DMS53 (cell line): ENCODE measurements around the gene STARD10.
"Not testable (repeated sequence)": the region's sequence is repeated elsewhere in the genome, so short reads cannot be mapped to it uniquely, and the experiment has no call there.

Experiments used
- DNase-seq: peaks from one replicate; lab custom pipeline; 2025; lab: John Stamatoyannopoulos, UW

The STARD10 gene

DNA sequence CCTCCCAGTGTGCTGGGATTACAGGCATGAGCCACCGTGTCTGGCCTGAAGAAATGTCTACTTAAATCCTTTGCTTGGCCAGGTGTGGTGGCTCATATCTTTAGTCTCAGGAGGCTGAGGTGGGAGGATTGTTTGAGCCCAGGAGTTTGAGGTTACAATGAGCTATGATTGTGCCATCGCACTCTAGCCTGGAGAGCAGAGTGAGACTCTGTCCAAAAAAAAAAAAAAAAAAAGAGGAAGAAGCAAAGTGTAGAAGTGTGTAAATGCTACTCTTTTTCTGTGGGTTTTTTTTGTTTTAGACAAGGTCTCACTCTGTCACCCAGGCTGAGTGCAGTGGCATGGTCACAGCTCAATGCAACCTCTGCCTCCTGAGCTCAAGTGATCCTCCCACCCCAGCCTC is 13.9 kb upstream of the STARD10 start:
- DNase-seq: no peak

DNA sequence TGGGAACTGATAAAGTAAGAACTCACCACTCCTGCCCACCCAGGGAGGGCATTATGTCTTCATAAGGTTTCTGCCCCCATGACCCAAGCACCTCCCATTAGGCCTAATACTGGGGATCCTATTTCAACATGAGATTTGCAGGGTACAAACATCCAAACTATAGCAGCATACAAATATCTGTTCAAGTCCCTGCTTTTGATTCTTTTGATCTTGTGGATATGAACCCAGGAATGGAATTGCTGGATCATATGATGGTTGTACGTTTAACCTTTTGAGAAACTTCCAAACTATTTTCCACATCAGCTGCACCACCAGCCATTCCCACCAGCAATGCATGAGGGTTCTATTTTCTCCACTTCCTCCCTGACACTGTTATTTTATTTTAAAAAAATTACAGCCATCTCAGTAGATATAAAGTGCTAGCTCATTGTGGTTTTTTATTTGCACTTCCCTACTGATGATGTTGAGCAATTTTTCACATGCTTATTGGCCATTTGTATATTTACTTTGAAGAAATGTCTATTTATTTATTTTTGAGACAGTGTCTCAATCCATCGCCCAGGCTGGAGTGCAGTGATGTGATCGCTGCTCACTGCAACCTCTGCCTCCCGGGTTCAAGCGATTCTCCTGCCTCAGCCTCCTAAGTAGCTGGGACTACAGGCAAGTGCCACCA is 13.3 kb upstream of the STARD10 start:
- peak; percentile 64 for DNase-seq

DNA sequence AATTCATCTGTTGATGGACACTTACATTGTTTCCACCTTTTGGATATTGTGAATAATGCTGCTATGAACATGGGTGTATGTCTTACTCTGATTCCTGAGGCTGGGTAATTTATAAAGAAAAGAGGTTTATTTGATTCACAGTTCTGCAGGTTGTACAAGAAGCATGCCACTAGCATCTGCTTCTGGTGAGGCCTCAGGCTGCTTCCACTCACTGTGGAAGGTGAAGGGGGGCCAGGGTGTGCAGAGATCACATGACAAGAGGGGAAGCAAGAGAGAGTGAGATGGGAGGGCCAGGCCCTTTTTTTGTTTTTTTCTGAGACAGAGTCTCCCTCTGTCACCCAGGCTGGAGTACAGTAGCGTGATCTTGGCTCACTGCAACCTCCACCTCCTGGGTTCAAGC is 12.5 kb upstream of the STARD10 start:
- DNase-seq: not testable (repeated sequence)

DNA sequence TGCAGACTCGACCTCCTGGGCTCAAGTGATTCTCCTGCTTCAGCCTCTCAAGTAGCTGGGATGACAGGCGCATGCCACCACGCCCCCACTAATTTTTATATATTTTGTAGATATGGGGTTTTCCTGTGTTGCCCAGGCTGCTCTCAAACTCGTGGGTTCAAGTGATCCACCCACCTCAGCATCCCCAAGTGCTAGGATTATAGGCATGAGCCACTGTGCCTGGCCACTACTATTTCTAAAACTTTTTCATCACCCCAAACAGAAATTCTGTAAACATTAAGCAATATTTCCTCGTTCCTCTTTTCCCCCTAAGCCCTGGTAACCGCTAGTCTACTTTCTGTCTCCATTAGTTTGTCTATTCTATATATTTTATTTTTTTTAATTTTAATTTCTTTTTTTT is 11.4 kb upstream of the STARD10 start:
- no peak for DNase-seq

DNA sequence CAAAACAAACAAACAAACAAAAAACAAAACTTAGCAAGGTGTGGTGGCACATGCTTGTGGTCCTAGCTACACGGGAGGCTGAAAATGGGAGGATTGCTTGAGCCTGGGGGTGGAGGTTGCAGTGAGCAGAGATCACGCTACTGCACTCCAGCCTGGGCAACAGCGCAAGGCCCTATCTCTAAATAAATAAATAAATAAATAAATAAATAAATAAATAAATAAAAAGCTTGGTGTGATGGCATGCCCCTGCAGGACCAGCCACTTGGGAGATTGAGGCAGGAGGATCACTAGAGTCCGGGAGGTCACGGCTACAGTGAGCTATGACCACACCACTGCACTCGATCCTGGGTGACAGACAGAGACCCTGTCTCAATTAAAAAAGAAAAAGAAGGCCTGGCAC is 9.0 kb upstream of the STARD10 start:
- no peak for DNase-seq

DNA sequence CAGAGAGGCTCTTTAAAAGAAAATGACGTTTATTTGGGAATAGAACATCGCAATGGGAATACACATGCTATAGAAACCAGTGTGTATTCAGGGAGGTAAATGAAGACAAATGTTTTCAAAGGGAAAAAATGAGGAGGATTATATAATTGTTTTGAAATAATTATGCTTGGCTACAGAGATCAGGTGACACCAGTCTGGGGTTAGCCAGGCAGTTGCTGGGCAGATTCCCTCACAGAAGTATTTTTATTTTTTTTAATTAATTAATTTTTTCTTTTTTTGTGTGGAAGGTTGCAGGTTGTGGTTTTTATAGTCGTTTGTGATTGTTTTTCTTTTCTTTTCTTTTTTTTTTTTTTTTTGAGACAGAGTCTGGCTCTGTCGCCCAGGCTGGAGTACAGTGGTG is 5.6 kb upstream of the STARD10 start:
- no peak for DNase-seq

DNA sequence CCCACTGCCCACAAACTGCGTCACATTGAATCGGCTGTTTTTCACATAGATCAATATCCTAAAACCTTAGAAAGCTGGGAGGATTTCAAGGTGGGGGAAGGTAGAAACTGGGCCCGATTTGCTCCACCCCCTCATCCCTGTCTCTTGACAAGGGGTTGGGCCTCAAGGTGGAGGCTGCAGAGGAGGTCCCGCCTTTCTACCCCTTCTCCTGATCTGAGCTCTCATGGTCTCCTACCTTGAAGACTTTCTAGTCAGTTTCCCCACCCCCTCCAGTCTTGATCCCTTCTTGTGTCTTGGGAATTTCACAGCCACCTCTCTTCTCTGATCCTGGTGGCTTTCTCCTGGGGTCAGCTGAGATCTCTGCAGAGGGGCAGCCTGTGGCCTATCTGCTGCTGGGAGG is 4.5 kb upstream of the STARD10 start:
- no peak for DNase-seq

DNA sequence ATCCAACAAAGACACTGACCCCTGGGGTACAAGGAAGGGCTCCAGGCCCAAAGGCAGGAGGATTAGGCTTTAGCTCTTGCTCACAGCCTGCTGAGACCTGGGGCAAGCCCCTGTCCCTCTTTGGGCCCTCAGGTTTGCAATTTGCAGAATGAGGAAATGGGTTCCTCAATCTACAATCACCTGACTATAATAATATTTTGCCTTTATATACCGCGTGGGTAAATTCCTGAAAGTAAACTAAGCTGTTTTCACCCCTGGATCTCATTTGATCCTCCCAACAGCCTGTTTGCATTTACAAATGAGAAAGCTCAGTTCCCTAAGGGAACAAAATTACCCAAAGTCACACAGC is 797 bp downstream of the STARD10 start:
- DNase-seq: no peak

DNA sequence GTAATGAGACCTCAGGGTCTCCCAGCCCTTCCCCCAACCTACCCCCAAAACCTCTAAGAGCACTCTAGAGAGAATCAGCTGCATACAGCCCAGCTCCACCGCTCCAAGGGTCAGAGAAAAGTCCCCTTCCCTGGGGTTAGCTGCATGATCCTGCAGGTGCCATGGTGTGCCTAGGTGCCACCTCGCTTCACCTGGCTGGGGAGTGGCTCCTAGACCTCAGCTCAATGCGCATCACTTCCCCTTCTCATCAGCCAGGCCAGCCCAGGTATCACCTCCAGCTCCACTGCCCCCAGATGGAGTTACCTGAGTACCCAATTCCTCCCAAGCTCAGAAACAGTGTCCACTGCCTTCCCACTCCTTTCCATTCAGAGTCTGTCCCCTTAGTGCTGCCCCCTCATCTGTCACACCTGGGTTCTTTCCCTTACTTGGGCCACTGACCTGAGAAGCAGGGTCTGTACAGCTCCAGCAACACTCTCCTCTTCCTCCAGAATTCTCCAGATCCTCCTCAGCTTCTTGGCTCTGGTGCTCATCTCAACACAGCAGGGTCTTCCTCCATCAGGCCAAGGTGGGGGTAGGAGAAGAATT is 1.3 kb downstream of the STARD10 start:
- peak; percentile 61 for DNase-seq

DNA sequence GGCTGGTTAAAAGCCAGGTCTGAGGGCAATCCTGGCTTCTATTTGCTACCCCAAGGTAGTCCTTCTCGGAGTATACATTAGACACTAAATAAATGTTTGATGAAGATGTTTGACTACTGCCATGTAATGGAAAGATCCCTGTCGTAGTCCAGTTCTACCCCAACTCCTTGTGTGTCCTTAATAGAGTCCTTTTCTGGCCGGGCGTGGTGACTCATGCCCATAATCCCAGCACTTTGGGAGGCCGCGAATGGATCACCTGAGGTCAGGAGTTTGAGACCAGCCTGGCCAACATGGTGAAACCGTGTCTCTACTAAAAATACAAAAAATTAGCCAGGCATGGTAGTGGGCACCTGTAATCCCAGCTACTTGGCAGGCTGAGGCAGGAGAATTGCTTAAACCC is 2.6 kb downstream of the STARD10 start:
- not testable (repeated sequence) for DNase-seq

DNA sequence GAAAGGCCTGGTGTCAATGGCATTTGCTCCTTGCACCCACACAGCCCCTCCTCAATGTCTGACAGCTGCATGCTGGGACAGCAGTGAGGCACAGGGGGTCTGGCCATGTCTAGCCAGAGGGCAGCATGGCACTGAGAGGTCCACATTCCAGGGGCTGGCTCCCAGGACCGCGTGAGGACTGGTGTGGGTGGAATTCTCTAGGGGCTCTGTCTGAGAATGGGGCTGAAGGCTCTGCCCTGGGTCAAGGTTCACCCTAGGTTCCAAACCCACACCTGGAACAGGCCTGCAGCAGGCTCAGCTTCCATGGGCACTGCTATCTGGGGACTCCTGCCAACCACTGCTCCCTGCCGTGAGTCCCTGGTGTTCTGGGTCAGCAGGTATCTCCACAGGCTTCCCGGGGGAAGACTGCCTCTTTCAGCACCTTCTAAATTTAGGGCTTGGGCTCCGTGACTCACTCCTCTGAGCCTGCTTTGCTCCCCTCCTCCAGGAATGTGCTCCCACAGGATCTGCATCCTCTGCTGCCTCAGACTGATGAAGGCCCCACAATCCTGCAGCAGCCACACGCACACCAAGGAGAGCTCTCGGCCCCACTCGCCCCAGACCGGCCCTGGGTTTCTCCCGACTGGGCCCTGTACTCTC is 4.2 kb downstream of the STARD10 start:
- DNase-seq: no peak

DNA sequence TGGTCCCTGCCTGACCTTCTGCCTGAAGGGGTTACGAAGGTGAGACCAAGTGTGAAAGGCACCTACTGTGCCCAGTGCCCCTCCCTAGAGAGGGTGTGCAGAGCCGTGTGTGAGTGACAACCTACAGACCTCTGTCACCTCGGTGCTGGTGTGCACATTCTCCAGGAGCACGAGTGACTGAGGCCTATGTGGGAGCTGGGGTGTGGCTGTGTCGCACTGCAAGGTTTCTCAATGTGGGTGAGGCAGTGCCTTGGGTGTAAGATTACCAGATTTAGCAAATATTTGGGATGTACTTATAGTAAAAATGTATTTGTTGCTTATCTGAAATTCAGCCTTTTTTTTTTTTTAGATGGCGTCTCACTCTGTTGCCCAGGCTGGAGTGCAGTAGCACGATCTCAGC is 5.6 kb downstream of the STARD10 start:
- no peak for DNase-seq

DNA sequence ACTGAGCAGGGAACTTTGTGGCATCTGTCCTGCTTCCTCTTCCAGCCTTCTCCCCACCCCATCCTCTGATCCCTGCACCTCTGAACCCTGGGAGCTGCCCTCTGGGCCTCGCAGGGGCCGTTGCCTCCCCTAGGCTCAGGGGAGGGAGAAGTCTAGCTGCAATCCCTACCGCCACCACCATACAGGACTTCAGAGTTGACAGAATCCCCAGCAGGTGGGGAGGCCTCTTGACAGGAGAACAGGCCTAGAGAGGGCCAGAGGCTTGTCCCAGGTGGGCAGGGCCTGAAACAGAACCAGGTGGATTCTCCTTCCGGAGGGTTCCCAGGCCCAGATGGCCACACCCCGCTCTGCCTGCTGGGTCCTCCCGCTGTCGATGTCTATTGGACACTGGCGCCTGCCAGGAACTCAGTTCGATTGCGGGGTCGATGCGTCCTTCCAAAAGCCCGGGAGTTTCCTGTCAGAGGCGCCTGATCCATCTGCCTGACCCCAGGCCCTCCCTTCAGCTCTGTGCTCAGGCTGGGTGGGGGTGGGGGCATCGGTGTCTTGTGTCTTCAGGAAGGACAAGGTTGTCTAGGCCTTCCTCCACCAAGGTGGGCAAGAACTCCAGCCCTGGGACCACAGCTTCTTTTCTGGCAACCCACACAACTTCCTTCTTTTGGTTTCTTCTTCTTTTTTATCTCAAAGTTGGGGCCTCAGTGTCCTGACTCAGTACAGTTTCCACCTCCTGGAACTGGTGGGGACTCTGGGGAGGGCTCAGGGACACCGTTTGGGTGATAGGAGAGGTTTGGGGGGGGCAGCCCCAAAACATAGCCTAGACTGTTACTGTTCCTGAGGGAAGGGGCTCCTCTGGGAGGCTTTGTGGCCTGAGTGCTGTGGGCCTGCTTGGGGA is 6.4 kb downstream of the STARD10 start:
- DNase-seq: peak; percentile 100

DNA sequence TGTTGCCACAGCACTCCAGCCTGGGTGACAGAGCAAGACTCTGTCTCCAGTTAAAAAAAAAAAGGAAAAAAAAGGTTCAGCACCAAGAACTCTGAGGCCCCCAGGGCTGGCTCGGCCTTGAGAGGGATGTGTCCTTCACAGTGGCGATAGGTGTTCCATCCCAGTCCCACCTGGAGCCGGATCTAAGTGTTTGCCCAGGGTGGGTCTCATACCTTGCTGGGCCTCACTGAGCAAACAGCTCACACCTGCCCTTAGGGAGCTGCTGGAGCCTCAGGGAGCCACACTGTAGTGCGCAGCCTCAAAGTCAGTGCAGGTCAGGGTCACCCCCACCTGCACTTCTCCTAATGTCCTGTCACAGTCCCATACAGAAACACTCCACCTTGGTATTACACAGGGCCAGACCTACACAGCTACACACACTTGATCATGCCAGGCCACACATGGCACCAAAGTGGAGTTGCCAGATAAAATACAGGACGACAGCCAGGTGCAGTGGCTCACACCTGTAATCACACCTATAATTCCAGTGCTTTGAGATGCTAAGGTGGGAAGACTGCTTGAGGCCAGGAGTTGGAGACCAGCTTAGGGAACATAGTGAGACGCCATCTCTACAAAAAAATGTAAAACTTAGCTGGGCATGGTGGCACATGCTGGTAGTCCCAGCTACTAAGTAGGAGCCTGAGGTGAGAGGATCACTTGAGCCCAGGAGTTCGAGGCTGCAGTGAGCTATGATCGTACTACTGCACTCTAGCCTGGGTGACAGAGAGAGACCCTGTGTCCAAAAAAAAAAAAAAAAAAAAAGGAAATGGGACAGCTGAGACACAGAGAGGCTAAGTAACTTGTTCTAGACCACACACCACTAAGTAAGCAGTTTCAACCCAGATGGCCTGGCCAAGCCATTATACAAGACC is 7.3 kb downstream of the STARD10 start:
- peak; percentile 100 for DNase-seq

DNA sequence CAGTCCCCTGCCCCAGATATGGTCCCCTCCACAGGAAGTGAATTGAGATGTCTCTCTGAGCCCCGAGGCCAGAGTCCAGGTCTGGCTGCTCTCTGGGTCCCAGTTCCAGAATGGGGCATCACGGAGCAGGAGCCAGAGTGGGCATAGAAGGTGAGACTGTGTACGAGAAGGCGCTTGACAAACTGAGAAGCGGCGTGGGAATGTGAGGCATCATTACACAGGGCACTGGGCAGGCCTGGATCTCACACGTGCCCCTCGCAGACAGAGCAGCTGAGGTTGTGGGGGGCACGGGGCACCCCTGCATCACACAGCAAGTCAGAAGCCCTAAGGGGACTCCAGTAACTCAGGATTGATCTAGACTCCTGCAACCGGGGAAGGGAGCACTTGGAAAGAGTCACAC is 9.2 kb downstream of the STARD10 start:
- no peak for DNase-seq

DNA sequence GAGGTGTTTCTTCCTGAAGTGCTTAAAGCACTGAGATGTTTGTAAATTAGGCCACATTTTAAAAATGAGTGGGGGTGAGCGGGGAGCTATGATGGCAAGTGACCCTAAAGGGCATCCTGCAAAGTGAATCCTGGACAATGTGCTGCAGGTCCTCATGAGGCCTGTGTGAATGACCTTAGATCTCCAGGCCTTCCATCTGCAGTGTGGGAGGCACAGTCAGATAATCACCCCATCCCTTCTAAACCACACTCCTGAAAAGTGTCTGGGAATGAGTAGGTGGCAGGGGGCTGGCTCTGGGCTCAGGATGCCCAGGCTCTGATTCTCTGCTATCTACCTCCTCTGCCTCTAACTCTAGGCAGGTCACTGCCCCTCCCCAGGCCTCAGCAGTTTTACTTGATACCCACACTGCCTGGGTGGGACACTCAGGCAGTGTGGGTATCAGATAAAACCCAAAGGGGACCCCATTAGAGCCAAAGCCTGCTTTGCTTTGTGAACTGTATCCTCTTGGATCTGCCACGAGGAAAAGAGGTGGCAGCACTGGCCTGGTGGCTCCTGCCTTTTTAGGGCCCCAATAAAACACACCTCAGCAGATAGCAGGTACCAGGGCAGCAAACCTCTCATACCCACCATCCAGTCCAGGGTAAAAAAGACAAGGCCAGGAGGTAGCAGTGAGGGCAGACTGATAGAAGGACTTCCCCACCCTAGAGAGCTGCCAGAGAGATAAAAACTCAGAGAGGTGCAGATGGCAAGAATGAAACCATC is 10.5 kb downstream of the STARD10 start:
- no peak for DNase-seq

DNA sequence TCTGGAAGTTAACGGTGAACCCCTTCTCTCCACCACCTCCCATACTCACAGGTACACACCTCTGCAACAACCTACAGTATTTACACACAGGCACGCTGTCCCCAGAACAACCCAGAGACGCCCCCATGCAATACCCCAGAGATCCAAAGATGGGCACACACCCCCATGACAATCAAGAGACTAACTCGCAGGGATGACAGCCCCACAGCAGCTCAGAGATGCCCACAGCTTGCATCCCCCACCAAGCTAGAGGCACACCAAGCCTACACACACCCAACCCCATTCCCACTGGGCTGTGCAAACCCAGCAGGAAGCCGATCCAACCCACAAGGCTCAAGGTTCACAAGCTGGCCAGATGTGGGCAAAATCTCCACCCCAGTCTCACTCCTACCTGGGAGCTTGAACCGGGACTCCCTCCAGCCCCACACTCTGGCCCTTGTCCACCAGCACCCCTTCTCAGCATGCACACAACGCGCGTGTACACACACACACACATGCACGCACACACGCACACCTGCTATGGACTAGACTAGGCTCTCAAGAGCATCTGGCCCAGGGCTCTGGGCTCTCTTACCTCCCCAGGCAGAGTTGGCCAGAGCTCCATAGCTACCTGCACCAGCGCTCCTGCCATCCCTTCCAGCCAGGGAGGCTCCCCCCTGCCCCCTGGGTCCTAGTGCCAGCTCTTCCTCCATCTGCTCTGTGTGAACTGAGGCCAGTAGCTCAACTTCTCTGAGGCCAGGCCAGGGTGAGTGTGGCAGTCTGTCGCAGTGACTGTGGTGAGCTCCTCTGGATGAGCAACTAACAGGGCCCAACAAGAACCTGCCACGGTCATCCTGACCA is 11.5 kb downstream of the STARD10 start:
- DNase-seq: peak; percentile 95

DNA sequence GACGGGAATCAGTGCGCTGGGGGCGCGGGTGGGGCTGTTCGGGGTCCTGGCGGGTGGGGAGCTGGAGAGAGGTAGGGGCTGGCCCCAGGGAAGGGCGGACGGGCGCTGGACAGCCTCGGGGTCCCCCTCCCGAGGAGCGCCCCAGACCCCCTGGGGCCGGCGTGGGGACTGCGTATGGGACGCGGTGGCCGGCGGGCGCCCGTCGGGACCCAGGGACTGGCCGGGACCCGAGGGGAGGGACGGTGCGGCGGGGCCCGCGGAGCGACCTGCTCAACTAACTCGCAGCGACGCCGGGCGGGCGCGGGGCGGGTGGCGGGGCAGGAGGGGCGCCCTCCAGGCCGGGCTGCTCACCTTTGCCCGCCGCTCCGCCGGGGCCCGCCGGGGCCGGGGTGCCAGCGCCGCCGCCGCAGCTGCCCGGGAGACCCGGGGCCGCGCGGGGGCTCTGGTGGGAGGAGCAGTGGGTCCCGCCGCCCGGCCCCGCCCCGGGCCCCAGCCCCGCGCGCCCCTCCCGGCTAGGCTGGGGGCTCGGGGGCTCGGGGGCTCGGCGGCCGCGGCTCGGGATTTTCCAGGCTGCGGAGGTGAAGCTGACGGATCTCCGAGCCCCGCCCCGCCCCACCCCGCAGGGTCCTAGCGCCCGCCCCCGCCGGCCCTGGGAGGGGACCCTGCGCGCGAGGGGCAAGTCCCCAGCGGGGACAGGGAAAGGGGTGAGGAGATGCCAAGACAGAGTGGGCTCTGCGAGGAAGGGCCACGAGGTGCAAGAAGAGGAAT is 12.3 kb downstream of the STARD10 start:
- DNase-seq: peak; percentile 84

DNA sequence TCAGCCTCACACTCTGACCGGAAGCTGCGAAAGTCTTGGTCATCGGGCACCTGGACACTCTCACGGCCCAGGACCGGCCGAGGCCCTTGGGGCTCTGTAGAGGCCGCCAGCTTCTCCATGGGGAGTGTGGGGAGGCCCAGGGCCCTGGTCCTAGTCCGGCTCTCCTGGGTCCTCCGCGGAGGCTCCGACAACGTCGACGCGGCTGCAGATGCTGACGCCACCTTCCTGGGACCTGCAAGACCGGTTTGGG is 12.9 kb downstream of the STARD10 start:
- DNase-seq: peak; percentile 94
